GM12878 (cell line): ENCODE data around the gene STAB2. TPM values are rescaled to one million over a fixed set of nuclear protein-coding genes. Genes with fewer than 3 reads are reported as not detected.

Source experiments
- ATAC-seq: fragments of 200-7000 bp; cut with Tn5 transposase; 3 replicates; pipeline ENCODE4 v1.9.1; 2020; ENCODE audit warnings: mild to moderate bottlenecking, moderate library complexity
- BruUV-seq: library from RNA; stranded (reverse); fragments of 400-500 nt; replicated peaks from 2 replicates; lab custom pipeline; 2021; lab: Mats Ljungman, UMichigan
- CTCF ChIA-PET: fragments of 300-600 bp; sonication (Branson Sonifier 250); formaldehyde crosslinking; extraction: SDS; loops from one replicate; lab custom pipeline; 2021; ENCODE audit warnings: inconsistent platforms; lab: Yijun Ruan, JAX
- POLR2A ChIA-PET: fragments of 350-600 bp; formaldehyde crosslinking; extraction: SDS; loops from one replicate; lab custom pipeline; 2021; ENCODE audit warnings: inconsistent platforms; lab: Charles Lee
- RAD21 ChIA-PET: fragments of 300-600 bp; sonication (Branson Sonifier 250); formaldehyde crosslinking; loops from one replicate; lab custom pipeline; 2023; ENCODE audit warnings: antibody characterized with exemption; ENCODE audit not compliant: unreplicated experiment; lab: Charles Lee
- SMC1A ChIA-PET: fragments of 300-600 bp; sonication (Branson Sonifier 250); formaldehyde crosslinking; loops from one replicate; lab custom pipeline; 2023; ENCODE audit not compliant: unreplicated experiment, uncharacterized antibody; lab: Charles Lee
- DNase-seq: peaks from one replicate; pipeline ENCODE4 v3.0.0-alpha.2; 2011; ENCODE audit warnings: low read depth, low spot score
- FAIRE-seq: peaks from 3 replicates; lab custom pipeline; 2011; peaks lifted over from hg19 to GRCh38; lab: Jason Lieb, UNC
- H2AFZ ChIP-seq: 2 replicates; pipeline ENCODE4 v1.6.0; 2011; ENCODE audit warnings: low read depth, low read length, control low read depth; ENCODE audit not compliant: control insufficient read depth
- H3K27ac ChIP-seq: 2 replicates; pipeline ENCODE4 v1.5.1; 2011; ENCODE audit warnings: control low read depth; ENCODE audit not compliant: control insufficient read depth, insufficient read depth
- H3K27me3 ChIP-seq, 2 experiments: replicated peaks in 1 of 2; 2 replicates each; pipeline versions ENCODE4 v1.6.0 to v1.6.1; 2011; ENCODE audit warnings: low read length in 1 of 2; ENCODE audit not compliant: control insufficient read depth in 2 of 2, insufficient read depth in 2 of 2
- H3K36me3 ChIP-seq, 2 experiments: 2 replicates each; pipeline ENCODE4 v1.5.1; 2011; ENCODE audit warnings: low read length in 1 of 2; ENCODE audit not compliant: control insufficient read depth in 2 of 2, insufficient read depth in 2 of 2
- H3K4me1 ChIP-seq: 2 replicates; pipeline ENCODE4 v1.6.1; 2011; ENCODE audit warnings: mild to moderate bottlenecking, low read length, moderate library complexity, mixed read lengths; ENCODE audit not compliant: control insufficient read depth, insufficient read depth
- H3K4me2 ChIP-seq: 2 replicates; pipeline ENCODE4 v1.6.0; 2011; ENCODE audit warnings: control low read depth; ENCODE audit not compliant: control insufficient read depth, insufficient read depth
- H3K4me3 ChIP-seq: fragments of 200-600 bp; sonication (generic); 2 replicates; pipeline ENCODE4 v1.5.1; 2016
- H3K79me2 ChIP-seq: 2 replicates; pipeline ENCODE4 v1.6.0; 2011; ENCODE audit warnings: low read length; ENCODE audit not compliant: control insufficient read depth, insufficient read depth
- H3K9ac ChIP-seq: 2 replicates; pipeline ENCODE4 v1.8.0; 2011; ENCODE audit warnings: low read length, control low read depth, mixed read lengths; ENCODE audit not compliant: control insufficient read depth, insufficient read depth
- H3K9me3 ChIP-seq: replicated peaks from 3 replicates; pipeline ENCODE4 v1.5.1; 2011; ENCODE audit warnings: mild to moderate bottlenecking, low read length; ENCODE audit not compliant: control insufficient read depth, insufficient read depth
- H4K20me1 ChIP-seq: 2 replicates; pipeline ENCODE4 v1.6.0; 2011; ENCODE audit not compliant: control insufficient read depth, insufficient read depth
- ATF2 ChIP-seq: IDR thresholded peaks from 2 replicates; pipeline ENCODE4 v1.6.1; 2012; ENCODE audit warnings: low read length, inconsistent platforms
- BACH1 ChIP-seq: fragments of 450-650 bp; IDR thresholded peaks from 2 replicates; pipeline ENCODE4 v1.6.1; 2017; ENCODE audit warnings: mild to moderate bottlenecking, borderline replicate concordance
- BCL3 ChIP-seq: IDR thresholded peaks from 2 replicates; pipeline ENCODE4 v1.6.1; 2011; ENCODE audit warnings: borderline replicate concordance, low read depth, mild to moderate bottlenecking, moderate library complexity, low read length; ENCODE audit not compliant: insufficient read depth, poor library complexity, severe bottlenecking
- BHLHE40 ChIP-seq, 2 experiments: fragments of 450-650 bp in 1 of 2; IDR thresholded peaks; 2 replicates each; pipeline ENCODE4 v1.6.1; 2011 to 2017; ENCODE audit warnings: low read depth in 2 of 2, borderline replicate concordance in 1 of 2, improper control_type of control experiment in 1 of 2, low read length in 1 of 2, mild to moderate bottlenecking in 1 of 2
- CBX5 ChIP-seq: sonication (generic); IDR thresholded peaks from 2 replicates; pipeline ENCODE4 v1.6.1; 2016; ENCODE audit warnings: low read depth, moderate library complexity, mild to moderate bottlenecking, inconsistent platforms
- CEBPZ ChIP-seq: fragments of 150-350 bp; IDR thresholded peaks from 2 replicates; pipeline ENCODE4 v1.6.1; 2016; ENCODE audit warnings: low read depth, low read length
- PBX3 ChIP-seq: IDR thresholded peaks from 2 replicates; pipeline ENCODE4 v1.6.1; 2011; ENCODE audit warnings: mild to moderate bottlenecking, low read depth, low read length, moderate library complexity; ENCODE audit not compliant: insufficient replicate concordance
- RB1 ChIP-seq: fragments of 450-650 bp; formaldehyde crosslinking; IDR thresholded peaks from 2 replicates; pipeline ENCODE4 v1.6.1; 2017; ENCODE audit warnings: mild to moderate bottlenecking, borderline replicate concordance
- REST ChIP-seq: IDR thresholded peaks from 2 replicates; pipeline ENCODE4 v1.6.1; 2012; ENCODE audit warnings: mild to moderate bottlenecking, low read depth, low read length
- STAT3 ChIP-seq: IDR thresholded peaks from 2 replicates; pipeline ENCODE4 v1.6.1; 2011; ENCODE audit warnings: low read depth, low read length, improper control_type of control experiment
- YBX1 ChIP-seq: fragments of 450-650 bp; IDR thresholded peaks from 2 replicates; pipeline ENCODE4 v1.6.1; 2016; ENCODE audit warnings: antibody characterized with exemption
- ZSCAN29 ChIP-seq: fragments of 450-650 bp; IDR thresholded peaks from 2 replicates; pipeline ENCODE4 v1.6.1; 2017; ENCODE audit warnings: mild to moderate bottlenecking, moderate library complexity
- ZZZ3 ChIP-seq: IDR thresholded peaks from 2 replicates; pipeline ENCODE4 v1.6.1; 2011; ENCODE audit warnings: low read depth; ENCODE audit not compliant: control insufficient read depth, insufficient read length
- WGBS: methylation state at CpG from one replicate; pipeline ENCODE4 v1.1.6; 2016; ENCODE audit warnings: low lambda C conversion rate; ENCODE audit not compliant: insufficient replicate concordance, insufficient coverage; ENCODE audit errors: missing lambda C conversion rate; 5-methylcytosine and 5-hydroxymethylcytosine counted together
- in situ Hi-C: fragments of 300-500 bp; cut with MboI; formaldehyde crosslinking; loops from 9 replicates; pipeline ENCODE4 v1.14.3; 2018; ENCODE audit warnings: mixed read lengths
- intact Hi-C: fragments of 100-400 bp; cut with micrococcal nuclease; formaldehyde crosslinking; loops from one replicate; pipeline ENCODE4 v1.14.2; 2022; ENCODE audit not compliant: unreplicated experiment
- polyA plus RNA-seq, 11 experiments: library from polyadenylated mRNA; depleted of rRNA in 4 of 11; unstranded in 6 of 11; stranded (reverse) in 5 of 11; fragments of >200 nt; fragmentation: Nextera tagmentation in 4 of 11; fragmentation: Illumina TruSeq in 1 of 11; extraction: Ambion mirVana in 4 of 11; extraction: Trizol in 1 of 11; gene quantifications; 1 replicate in 1 of 11; 2 replicates in 10 of 11; pipeline versions ENCODE4 v1.2.1 to v1.2.3, GENCODE V29; 2011 to 2016; ENCODE audit warnings: inconsistent platforms in 2 of 11, missing spikeins in 2 of 11, low read depth in 1 of 11
- total RNA-seq, 4 experiments: library from RNA; depleted of rRNA in 3 of 4; stranded (reverse); fragments of >200 nt in 3 of 4; fragmentation: Illumina TruSeq in 1 of 4; extraction: Trizol in 1 of 4; gene quantifications; 2 replicates each; pipeline versions ENCODE4 v1.2.1 to v1.2.3, GENCODE V29; 2013 to 2021

The STAB2 gene
- total and polyA plus RNA-seq, 10 of the 15 experiments (the other 5 are each of a cell fraction or from before 2014, with no cell fraction given), result 0.37 TPM; not detected in 9

GRCh38 chr12:103748002-103748401 is 160.9 kb downstream of the STAB2 start:
- in situ Hi-C loops (no loop called here), intact Hi-C loops (no loop called here)
- ChIA-PET SMC1A (no interaction called here), CTCF (no interaction called here), POLR2A (interaction anchor here (0.6 kb wide), 1 partner anchor 53 kb away, joined by 5 read pairs; no protein-coding TSS in a partner anchor), RAD21 (no interaction called here)
- Histone ChIP-seq H3K4me2 (no peak overlapping the region), H4K20me1 (no peaks in the 10 kb centered on the region; the same call in 1 of the 2 replicates), H3K4me3 (no peak overlapping the region), H3K9me3 (no peaks in the 10 kb centered on the region), H3K4me1 (no peaks in the 10 kb centered on the region), H3K36me3 (no peaks in the 10 kb centered on the region), H3K27me3 (no peaks in the 10 kb centered on the region; a peak in 1 of 4 replicates), H3K9ac (no peak overlapping the region), H3K27ac (no peak overlapping the region), H3K79me2 (no peaks in the 10 kb centered on the region), H2AFZ (no peak overlapping the region)
- FAIRE-seq (no peak), DNase-seq (no peak), ATAC-seq (no peak)
- no TSS peak for BruUV-seq
- 70% methylated on average over 2 of the region's 2 CpGs for WGBS
- TF ChIP-seq ZZZ3 (no peak), STAT3 (no peak), YBX1 (no peak), ZSCAN29 (no peak), REST (no peak), CEBPZ (no peak), BCL3 (no peak), RB1 (no peak), PBX3 (no peak), BACH1 (no peak), CBX5 (no peak), ATF2 (no peak), BHLHE40 (IDR thresholded peaks at IDR 0.05; ENCODE audit: borderline replicate concordance in 1 of 2, low read depth in 2 of 2, low read length in 1 of 2) (no peak)
